Activated naive CD8-positive, alpha-beta T cell treated with anti-CD3 and anti-CD28 coated beads for 36 hours (primary cell): ENCODE results near the gene PRAC2. TPM values are rescaled to one million over a fixed set of nuclear protein-coding genes. Genes with fewer than 3 reads are reported as not detected.

Experiments
- DNase-seq: peaks from one replicate; pipeline ENCODE4 v3.0.0; 2021
- H3K27ac Mint-ChIP-seq: one replicate; pipeline ENCODE4 v1.8.0; 2022; ENCODE audit warnings: mild to moderate bottlenecking, moderate library complexity, mixed read lengths
- H3K27me3 Mint-ChIP-seq: one replicate; pipeline ENCODE4 v1.8.0; 2022; ENCODE audit warnings: mild to moderate bottlenecking, mixed read lengths
- H3K36me3 Mint-ChIP-seq: one replicate; pipeline ENCODE4 v1.8.0; 2021; ENCODE audit warnings: mild to moderate bottlenecking, mixed read lengths
- H3K4me1 Mint-ChIP-seq: one replicate; pipeline ENCODE4 v1.8.0; 2021; ENCODE audit warnings: mixed read lengths
- H3K4me3 Mint-ChIP-seq: one replicate; pipeline ENCODE4 v1.8.0; 2022; ENCODE audit warnings: mild to moderate bottlenecking, moderate library complexity, mixed read lengths
- H3K9me3 Mint-ChIP-seq: one replicate; pipeline ENCODE4 v1.8.0; 2022; ENCODE audit warnings: mixed read lengths
- total RNA-seq, 2 experiments: library from RNA; stranded (reverse); gene quantifications; one replicate each; pipeline ENCODE4 v1.2.3, GENCODE V29; 2021

PRAC2 gene
- total RNA-seq, 2 experiments from 2014 or later: not detected

DNA sequence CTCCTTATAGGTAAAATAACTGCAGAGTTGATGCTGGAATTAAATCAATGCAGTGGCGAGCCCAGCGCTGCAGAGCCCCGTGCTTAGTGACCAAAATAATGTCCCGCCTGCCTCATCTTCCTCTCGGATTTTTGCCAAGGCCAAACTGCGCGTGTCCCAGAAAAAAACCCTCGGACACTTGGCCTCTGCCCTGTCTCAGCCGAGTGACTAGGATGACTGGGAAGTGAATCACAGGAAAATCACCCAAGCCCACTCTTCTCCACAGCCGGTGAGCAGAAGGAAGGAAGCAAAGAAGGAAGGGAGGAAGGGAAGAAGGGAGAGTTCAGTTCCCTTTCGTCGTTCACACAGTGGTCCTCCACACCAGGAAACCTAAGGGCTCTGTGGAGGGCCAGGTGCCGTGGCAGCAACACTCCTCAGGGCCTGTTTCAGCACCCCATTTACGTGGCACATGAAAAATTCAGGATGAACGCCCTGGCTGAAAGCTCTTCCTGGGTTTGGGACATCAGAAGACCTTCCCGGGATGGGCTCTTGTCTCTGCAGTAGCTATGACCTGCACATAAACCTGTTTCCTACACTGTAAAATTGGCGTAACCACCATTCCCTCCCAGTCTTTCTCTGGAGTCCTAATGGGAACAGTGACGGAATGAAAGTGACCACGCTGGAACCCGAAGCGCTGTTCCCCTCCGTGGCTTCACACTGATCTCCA is 31.0 kb downstream of the PRAC2 start:
- H3K4me3 Mint-ChIP-seq: no peak overlapping the region
- peaks cover 19% of the 10 kb centered on the region for H3K4me1 Mint-ChIP-seq
- no peak overlapping the region for H3K27ac Mint-ChIP-seq
- H3K9me3 Mint-ChIP-seq: peaks cover 2% of the 10 kb centered on the region
- DNase-seq: no peak
- H3K36me3 Mint-ChIP-seq: no peaks in the 10 kb centered on the region
- peaks cover 94% of the 10 kb centered on the region for H3K27me3 Mint-ChIP-seq

DNA sequence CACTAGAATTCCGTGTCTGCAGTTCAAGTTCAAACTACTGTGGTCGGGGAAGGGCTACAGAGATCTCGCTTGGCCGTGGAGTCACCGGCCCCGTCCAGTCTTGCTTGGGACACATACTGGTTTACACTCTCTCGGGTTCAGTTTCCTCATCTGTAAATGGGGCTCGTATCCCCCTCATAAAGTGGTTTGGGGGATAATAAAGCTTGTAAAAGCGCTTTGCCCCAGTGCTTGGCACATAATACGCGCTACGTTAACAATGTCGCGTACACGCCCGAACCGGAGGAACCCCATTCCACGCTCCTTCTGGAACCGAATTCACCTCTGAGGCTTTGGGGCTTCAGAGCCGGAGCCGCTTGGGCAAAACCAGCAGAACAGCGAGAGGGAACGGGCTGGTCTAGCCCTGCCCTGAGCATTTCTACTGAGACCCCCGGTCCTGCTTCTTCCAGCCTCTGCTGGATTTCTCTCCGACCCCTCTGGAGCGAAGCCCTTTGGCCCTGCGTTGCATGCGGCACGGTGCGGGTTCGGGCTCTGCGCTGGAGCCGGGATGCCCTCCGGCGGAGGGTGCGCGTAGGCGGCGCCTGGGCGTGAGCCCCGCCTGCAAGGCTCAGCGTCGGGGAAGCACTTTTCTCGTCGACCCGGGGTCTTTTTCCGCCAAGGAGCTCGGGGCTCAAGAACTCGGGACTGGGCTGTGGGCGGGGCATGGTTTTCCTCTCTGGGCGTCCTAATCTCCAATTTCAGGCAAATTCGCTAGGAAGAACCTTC is 31.7 kb downstream of the PRAC2 start:
- peak; percentile 21 for DNase-seq
- H3K36me3 Mint-ChIP-seq: no peaks in the 10 kb centered on the region
- no peaks in the 10 kb centered on the region for H3K9me3 Mint-ChIP-seq
- no peak overlapping the region for H3K4me3 Mint-ChIP-seq
- peaks cover 19% of the 10 kb centered on the region for H3K4me1 Mint-ChIP-seq
- H3K27ac Mint-ChIP-seq: no peak overlapping the region
- peaks cover 94% of the 10 kb centered on the region for H3K27me3 Mint-ChIP-seq

DNA sequence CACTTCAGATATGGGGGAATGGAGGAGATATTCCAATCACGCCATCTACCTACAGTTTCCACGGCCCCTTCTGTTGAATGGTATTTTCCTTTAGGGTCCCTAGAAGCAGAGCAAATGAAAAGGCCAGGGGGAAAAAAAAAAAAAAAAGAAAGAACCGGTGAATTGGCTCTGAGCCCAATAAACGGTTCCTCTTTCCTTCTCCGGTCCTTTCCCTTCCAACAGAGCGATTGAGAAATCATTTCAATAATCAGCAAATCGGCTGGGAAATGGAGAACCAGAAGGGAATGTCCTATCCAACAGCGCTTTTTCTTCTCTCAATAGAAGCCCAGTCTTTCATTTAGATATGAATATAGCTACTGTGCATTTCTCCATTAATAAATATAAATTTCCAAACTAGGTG is 32.4 kb downstream of the PRAC2 start:
- Mint-ChIP-seq H3K36me3 (no peaks in the 10 kb centered on the region), H3K27ac (no peak overlapping the region), H3K27me3 (peaks cover 93% of the 10 kb centered on the region), H3K4me3 (no peak overlapping the region), H3K9me3 (no peaks in the 10 kb centered on the region), H3K4me1 (peaks cover 19% of the 10 kb centered on the region)
- no peak for DNase-seq

DNA sequence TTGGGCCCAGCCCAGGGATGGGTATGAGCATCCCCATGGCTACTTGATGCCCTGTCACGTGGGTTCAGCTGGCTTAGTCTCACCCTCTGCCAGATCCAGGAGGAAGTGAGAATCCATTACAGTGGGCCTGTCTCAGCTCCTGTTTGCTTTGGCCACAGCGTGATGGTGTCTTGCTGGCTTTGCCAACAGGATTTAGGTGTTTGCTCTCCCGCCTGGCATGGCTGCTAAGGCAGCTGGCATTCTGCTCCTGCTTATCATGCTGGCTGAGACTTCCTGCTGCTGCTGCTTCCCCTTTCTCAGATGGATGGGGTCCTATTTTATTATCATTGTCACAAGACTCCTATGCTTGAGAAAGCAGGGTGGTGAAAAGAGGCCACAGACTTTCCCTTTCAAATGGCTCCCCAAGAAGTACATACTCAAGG is 33.9 kb downstream of the PRAC2 start:
- Mint-ChIP-seq H3K27ac (no peak overlapping the region), H3K36me3 (no peaks in the 10 kb centered on the region), H3K4me1 (peaks cover 19% of the 10 kb centered on the region), H3K4me3 (no peak overlapping the region), H3K9me3 (no peaks in the 10 kb centered on the region), H3K27me3 (peaks cover 92% of the 10 kb centered on the region)
- no peak for DNase-seq

DNA sequence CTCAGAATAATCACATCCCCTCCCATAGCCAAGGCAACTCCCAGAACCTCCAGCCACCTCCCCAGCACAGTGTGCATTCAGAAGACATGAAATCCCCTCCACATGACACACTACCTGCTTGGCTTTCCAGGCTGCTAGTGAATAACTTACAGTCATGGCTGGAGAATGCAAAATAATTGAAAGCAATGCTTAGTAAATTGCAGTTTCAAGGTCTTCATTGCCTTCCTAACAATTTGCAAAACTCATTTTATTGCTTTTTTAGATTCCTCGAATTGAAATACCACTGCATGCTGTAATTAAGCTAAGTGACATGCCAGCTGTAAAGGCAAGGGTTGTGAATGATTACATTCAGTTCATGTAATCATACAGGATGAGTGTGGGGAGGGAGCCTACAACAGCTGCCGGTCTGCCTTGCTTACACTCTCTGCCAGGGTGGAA is 34.6 kb downstream of the PRAC2 start:
- Mint-ChIP-seq H3K27me3 (peaks cover 92% of the 10 kb centered on the region), H3K36me3 (no peaks in the 10 kb centered on the region), H3K9me3 (no peaks in the 10 kb centered on the region), H3K4me1 (peaks cover 17% of the 10 kb centered on the region), H3K27ac (no peak overlapping the region), H3K4me3 (no peak overlapping the region)
- DNase-seq: no peak

DNA sequence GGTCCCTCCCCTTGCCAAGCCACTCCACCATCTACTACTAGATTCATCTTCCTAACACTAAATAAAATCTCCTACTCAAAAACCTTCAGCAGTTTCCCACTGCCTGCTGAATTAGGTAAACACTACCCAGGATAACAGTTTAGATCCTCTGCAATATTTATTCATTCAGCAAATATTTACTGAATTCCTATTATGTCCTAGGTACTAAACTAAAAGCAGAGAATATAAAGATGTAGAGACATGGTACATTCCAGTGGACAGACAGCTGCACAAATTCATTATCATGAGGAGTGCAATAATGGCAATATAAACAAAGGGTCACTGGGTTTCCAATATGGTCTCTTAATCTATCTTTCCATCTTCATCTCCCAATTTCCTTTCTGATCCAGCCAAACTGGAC is 36.3 kb downstream of the PRAC2 start:
- peaks cover 90% of the 10 kb centered on the region for H3K27me3 Mint-ChIP-seq
- no peak overlapping the region for H3K27ac Mint-ChIP-seq
- DNase-seq: no peak
- H3K4me3 Mint-ChIP-seq: no peak overlapping the region
- H3K36me3 Mint-ChIP-seq: no peaks in the 10 kb centered on the region
- no peaks in the 10 kb centered on the region for H3K9me3 Mint-ChIP-seq
- peaks cover 4% of the 10 kb centered on the region for H3K4me1 Mint-ChIP-seq

DNA sequence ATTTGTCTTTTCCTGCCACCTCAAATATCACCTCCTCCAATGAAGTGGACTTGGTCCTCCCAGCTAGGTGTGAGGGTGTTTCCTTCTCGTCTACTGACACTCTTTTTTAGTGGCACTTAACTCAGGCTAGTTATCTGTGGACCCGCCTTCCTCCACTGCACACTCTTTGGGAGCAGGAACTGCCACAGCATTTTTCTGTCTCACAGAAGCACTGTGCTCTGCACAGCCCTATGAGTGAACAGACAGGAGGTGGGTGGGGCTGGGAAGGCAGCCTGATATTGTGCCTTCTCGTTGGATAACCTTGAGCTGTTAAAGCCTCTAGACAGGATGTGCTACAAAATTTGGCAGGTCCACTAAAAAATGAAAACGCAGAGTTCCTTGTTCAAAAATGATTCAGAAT is 37.4 kb downstream of the PRAC2 start:
- H3K27ac Mint-ChIP-seq: no peak overlapping the region
- no peaks in the 10 kb centered on the region for H3K4me1 Mint-ChIP-seq
- no peak for DNase-seq
- H3K9me3 Mint-ChIP-seq: no peaks in the 10 kb centered on the region
- no peak overlapping the region for H3K4me3 Mint-ChIP-seq
- H3K36me3 Mint-ChIP-seq: no peaks in the 10 kb centered on the region
- peaks cover 81% of the 10 kb centered on the region for H3K27me3 Mint-ChIP-seq

DNA sequence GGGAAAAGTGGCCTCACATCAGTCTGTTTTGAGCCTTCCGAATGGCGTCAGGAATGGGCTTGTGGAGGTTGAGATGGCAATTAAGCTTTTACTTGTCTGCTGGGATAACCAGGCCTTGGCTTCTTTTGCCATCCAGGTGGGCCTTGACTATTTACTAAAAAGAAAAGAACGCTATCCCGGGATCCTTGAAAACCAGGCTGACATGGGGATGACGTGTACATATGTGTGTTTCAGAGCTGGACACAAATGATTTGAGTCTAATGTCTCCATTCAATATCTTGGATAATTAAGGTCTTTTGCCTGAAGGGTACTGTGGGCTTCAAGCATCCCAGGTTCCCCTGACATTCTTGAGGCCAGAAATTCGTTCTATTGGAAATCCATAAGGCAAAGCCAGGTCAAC is 38.1 kb downstream of the PRAC2 start:
- no peak overlapping the region for H3K27ac Mint-ChIP-seq
- H3K4me3 Mint-ChIP-seq: no peak overlapping the region
- DNase-seq: no peak
- H3K36me3 Mint-ChIP-seq: no peaks in the 10 kb centered on the region
- peaks cover 74% of the 10 kb centered on the region for H3K27me3 Mint-ChIP-seq
- H3K9me3 Mint-ChIP-seq: no peaks in the 10 kb centered on the region
- H3K4me1 Mint-ChIP-seq: no peaks in the 10 kb centered on the region

DNA sequence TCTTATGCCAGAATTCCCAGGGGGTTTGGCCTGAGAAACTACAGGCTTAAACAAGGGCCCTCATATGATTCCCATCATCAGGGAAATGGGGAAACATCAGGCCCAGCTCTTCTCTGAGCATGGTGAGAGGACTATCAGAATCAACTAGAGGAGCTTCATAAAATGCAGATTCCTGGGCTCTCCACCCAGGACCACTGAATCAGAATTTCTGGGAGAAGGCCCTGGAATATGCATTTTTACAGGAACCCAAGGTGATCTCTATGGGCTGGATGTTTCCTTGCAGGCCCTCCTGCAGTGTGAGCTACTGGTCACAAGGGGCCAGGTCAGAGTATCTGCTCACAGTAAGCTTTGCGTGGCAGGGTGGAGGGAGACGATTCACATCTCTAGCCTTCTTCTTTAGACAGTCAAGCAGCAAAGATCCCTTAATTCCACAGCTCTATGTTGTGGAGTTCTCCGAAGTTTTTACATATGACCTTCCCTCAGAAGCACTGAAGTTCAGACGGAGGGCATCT is 44.3 kb downstream of the PRAC2 start:
- Mint-ChIP-seq H3K27ac (no peak overlapping the region), H3K36me3 (no peaks in the 10 kb centered on the region), H3K9me3 (no peaks in the 10 kb centered on the region), H3K4me1 (no peaks in the 10 kb centered on the region), H3K27me3 (peaks cover 43% of the 10 kb centered on the region), H3K4me3 (no peak overlapping the region)
- DNase-seq: no peak

DNA sequence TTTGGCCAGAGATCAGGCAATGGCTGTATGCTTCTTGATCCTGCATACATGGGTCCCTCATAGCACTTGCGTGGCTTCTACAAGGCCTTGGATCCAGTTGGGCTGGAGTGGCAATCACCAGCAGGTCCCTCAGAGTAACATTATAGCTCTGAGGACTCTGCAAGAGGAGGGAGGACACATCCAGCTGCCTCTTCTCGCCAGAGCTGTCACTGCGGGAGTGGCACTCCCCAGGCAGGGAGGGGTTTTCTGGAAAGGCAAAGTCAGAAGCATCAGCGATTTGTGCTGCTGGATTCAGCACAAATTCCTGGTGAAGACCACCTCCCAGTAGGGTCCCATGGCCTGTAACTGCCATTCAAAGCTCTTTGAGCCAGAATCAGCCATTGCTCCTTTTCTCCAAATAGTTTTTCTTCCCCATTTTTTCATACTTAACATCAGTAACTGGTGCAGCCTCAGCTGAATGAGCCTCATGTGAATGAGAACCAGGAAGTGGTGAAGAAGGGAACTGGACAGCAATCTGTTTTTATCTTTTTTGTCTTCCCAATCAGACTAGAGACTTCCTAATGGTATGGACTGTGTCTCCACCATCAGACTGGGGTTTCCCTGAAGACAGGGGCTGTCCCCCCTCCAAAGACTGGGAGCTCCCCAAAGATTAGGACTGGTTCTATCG is 46.2 kb downstream of the PRAC2 start:
- Mint-ChIP-seq H3K27ac (no peak overlapping the region), H3K27me3 (peaks cover 38% of the 10 kb centered on the region), H3K4me1 (no peaks in the 10 kb centered on the region), H3K36me3 (no peaks in the 10 kb centered on the region), H3K4me3 (no peak overlapping the region), H3K9me3 (no peaks in the 10 kb centered on the region)
- no peak for DNase-seq

DNA sequence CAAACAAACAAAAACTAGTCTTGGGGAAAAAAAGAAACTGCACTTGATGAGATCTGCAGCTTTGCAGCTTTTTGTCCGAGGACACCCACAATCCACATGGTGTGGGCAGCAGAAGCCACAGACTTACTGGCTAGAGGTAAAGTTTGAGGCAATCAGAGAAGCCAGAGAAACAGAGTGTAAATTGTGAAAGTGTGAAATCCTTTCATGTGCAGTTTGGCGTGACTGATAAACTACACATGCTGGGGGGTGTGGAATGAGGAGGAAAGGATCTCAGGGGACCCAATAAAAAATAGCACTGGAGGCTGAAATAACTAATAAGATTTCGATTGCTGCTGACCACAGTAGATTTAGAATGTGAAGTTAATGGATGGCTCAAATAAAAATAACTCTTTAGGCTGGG is 48.0 kb downstream of the PRAC2 start:
- no peak overlapping the region for H3K27ac Mint-ChIP-seq
- H3K9me3 Mint-ChIP-seq: no peaks in the 10 kb centered on the region
- H3K4me1 Mint-ChIP-seq: no peaks in the 10 kb centered on the region
- no peak overlapping the region for H3K4me3 Mint-ChIP-seq
- peaks cover 50% of the 10 kb centered on the region for H3K27me3 Mint-ChIP-seq
- H3K36me3 Mint-ChIP-seq: no peaks in the 10 kb centered on the region
- DNase-seq: no peak

DNA sequence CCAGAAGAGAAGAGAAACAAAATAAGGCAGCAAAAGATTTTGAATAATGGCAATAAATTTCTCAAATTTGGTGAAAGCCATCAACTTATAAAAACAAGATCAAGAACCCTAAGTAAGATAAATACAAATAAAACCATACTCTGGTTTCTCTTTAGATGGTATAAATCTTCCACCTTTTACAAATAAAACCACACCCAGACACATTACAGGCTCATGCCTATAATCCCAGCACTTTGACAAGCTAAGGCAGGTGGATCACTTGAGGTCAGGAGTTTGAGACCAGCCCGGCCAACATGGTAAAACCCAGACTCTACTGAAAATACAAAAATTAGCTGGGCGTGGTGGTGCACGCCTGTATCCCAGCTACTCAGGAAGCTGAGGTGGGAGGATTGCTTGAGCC is 50.3 kb downstream of the PRAC2 start:
- no peak for DNase-seq
- H3K4me3 Mint-ChIP-seq: no peak overlapping the region
- H3K4me1 Mint-ChIP-seq: no peaks in the 10 kb centered on the region
- peaks cover 57% of the 10 kb centered on the region for H3K27me3 Mint-ChIP-seq
- H3K36me3 Mint-ChIP-seq: no peaks in the 10 kb centered on the region
- no peak overlapping the region for H3K27ac Mint-ChIP-seq
- no peaks in the 10 kb centered on the region for H3K9me3 Mint-ChIP-seq
